Raji (cell line): Measurements from ENCODE around the gene PDZD2.

Experiments used
- POLR2A ChIP-seq: IDR thresholded peaks from 2 replicates; pipeline ENCODE4 v1.6.1; 2011; ENCODE audit warnings: low read depth, low read length, control low read depth; ENCODE audit not compliant: insufficient read depth

The PDZD2 gene

GRCh38 chr5:31750215-31750614, 111.3 kb downstream of the PDZD2 start:
- TF ChIP-seq POLR2A, result no peak

GRCh38 chr5:31751610-31752009, 112.7 kb downstream of the PDZD2 start:
- TF ChIP-seq POLR2A, result no peak

GRCh38 chr5:31753700-31754357, 114.9 kb downstream of the PDZD2 start:
- no peak for TF ChIP-seq POLR2A

- TF ChIP-seq POLR2A, result no peak
These were observed 115.4 kb downstream of the PDZD2 start for GRCh38 chr5:31754358-31754704.

DNA sequence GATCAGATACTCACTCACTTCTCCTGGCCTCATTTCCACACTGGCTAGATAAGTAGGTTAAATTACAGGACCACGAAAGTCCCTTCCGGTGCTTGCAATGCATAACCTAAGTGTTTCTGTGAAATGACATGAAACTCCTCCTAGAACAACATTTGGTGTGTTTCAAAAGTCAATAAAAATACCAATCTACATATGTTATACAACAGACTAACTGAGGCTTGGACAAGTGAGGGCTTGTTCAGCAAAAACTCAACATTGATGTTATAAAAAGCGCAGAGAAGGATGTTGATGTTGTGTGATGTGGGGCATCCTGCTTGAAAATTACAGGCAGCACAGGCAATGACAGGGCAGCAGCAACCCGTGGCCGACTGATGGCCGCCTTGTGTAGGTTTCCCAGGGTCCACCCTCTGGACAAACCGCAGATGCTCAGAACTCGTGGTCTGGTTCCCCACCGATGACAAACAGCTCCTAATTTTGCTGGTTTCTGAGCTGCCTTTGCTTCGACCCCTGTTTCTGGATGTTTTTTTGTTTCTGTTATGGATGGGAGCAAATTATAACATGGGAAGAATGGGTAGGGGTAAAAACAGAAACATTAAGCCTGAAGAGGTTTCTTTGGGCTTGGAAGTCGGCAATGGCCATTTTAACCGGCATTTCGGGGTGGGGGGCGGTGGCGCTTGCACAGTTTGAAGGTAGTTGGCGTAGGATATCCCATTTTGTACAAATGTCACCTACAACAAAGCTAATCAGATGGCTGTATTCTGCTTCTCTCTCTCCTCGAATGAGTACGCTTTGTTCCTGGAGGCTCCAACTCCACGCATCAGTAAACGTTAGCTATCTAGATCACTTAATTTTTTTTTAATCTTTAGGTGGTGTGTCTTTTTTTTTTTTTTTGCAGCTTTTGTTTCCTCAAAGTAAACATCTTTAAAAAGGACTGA, 116.1 kb downstream of the PDZD2 start:
- TF ChIP-seq POLR2A, result no peak

- no peak for TF ChIP-seq POLR2A
These were observed 116.8 kb downstream of the PDZD2 start for GRCh38 chr5:31755676-31756230.

GRCh38 chr5:31757806-31758205, 118.9 kb downstream of the PDZD2 start:
- TF ChIP-seq POLR2A, result no peak

DNA sequence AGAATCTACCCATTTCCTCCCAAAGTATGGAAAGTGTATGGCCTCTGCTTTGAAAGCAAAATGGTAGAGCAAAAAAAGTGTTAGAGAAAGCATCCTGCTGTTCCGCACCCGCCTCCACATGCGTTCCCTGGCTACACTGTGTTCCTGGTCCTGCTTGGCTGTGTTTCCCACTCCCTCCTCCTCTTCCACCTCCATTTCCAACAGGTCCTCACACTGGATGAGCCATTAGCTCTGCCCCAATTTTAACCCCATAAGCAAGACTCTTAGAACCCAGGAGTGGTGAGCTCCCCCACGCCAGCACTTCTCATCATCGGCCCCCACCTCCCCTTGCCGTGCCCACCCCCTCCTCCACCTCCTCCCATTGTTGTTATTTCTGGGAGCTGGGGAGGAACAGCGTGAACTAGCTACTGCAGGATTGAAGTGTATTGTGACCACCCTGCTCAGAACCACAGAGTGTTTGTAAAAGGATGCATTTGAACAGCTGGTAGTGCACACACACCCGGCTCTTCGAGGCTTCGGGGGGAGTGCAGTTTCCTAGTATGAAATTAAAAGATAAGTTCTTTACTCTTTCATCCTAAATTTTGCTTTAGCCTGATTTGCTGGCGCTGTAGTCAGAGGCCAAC, 120.0 kb downstream of the PDZD2 start:
- no peak for TF ChIP-seq POLR2A

DNA sequence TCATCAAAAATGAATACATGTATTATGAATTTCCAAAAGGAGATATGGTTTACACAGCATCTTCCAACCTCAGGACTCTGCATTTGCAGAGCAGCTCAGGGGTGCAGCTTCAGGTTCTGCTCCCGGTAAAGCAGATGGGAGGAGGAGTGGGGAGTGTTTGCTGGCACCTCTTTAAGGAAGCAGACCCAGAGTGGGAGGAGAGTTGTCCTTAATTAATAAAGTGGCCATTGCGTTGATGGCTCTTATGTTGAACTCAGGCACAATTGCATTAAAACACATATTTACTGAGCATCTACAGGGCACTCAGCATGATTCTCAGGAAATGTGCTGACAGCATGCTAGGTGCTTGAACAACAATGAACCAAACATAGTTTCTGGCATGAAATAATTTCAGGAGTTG, 121.0 kb downstream of the PDZD2 start:
- TF ChIP-seq POLR2A, result no peak

- TF ChIP-seq POLR2A, result no peak
These were observed 122.9 kb downstream of the PDZD2 start for GRCh38 chr5:31761877-31762276.

DNA sequence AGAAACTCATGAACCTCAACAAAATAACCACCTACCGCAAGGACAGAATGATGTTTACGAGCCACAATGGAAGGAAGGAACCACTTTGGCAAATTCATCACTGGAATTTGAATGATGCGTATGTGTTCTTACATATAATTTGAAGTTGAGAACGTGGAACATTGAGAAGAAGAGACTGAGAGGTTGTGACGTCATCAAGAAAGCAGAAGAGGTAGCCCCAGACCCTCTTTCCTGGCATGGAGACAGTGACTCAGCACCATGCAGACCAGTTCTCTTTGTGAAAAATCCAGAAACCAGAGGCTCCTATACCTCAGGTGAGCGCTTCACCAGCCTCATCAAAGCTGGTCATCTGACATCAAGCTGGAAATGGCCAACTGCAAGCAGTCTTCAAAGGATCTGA, 124.5 kb downstream of the PDZD2 start:
- TF ChIP-seq POLR2A, result no peak

- no peak for TF ChIP-seq POLR2A
These were observed 128.6 kb downstream of the PDZD2 start for GRCh38 chr5:31767335-31768031.

DNA sequence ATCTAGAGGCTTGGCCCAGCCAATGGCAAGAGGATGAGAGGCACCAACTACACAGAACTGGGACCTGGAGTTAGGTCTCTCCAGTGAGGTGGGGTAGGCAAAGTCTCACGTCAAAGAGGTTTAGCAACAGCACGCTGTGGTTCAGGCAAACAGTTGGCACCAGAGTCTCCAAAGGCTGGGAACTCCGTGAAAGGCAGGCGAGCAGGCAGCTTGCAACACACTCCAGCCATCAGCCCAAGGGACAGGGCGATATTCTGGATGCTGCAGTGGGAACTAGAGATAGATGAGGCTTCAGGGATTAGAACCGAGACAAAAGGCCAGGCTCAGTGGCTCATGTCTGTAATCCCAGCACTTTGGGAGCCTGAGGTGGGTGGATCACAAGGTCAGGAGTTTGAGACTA, 129.1 kb downstream of the PDZD2 start:
- no peak for TF ChIP-seq POLR2A

DNA sequence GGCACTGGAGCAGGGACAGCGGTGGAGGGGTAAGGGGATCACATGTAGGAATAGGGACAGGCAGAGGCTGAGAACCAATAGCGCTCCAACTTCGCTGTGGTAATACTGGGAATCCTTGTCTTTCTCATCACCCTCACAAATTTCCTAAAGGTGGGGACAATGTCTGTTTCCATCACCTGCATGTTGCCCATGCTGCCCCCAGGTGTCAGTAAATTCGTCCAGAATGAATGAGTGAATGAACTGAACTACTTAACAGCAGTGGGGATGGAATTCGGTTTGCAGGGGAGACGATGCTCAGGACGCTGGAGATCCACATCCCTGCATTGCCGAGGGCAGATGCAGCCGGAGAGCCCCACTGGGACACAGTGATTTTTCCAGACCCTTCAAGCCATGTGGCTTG, 129.9 kb downstream of the PDZD2 start:
- TF ChIP-seq POLR2A, result no peak

DNA sequence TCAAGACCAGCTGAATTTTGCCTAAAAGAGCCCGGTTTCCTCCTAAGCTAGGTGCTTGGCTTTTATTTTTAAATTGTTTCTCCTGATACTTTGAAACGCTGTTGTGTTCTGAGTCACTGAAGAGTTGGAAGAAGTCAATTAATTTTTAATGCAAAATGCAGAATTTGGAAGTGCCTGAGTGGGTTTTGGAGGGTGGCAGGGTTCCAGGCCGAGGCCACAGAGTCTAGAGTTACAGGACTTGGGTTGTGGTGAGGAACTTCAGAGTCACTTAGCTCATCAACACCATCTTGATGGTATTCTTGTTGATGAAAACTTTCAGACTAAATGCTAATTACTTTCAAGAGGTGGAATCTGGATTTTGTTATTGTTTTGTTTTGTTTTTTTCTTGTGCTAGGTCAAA, 130.6 kb downstream of the PDZD2 start:
- TF ChIP-seq POLR2A, result no peak
